GM19238 (cell line): ENCODE measurements around the gene ATP9A.
"Not testable (repeated sequence)": the region's sequence is repeated elsewhere in the genome, so short reads cannot be mapped to it uniquely, and the experiment has no call there.

Source experiments
- DNase-seq: peaks from one replicate; pipeline ENCODE4 v3.0.0; 2011; ENCODE audit warnings: low spot score; ENCODE audit not compliant: insufficient read length

ATP9A gene

DNA sequence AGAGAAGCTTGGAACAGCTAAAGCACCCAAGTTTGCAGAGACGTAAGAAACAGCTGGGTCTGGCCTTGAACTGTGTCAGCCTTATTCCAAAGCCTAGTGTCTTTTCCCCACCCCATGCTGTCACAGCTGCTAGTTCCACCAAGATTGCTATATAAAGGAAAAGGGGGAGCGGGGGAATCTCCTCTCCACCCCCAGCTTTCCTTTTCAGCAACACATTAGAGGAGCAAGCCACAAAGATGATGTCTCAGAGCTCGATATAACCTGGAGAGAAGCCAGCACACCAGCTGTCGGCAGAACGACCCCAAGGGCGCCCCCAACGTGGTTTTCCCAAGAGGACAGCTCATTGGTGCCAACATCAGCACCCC lies 36.5 kb downstream of the ATP9A start:
- no peak for DNase-seq

DNA sequence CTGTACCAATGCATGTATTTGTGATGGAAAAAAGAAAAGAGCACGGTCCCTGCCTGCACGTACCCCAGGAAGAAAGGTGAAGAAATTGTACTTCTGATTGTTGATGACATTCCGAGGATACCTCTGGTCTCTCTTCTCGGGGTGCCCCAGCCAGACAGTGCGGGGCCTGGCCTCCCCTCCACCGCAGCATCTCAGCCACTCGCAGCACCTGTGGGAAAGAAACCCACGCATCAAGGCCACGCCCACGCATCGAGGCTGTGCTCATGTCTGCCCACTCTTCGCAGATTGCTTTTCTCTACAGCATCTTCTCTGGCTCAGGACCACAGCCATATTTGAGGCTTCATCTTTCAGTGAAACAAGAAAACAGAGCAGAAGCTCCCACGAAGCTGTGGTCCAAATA lies 38.4 kb downstream of the ATP9A start:
- DNase-seq: no peak

DNA sequence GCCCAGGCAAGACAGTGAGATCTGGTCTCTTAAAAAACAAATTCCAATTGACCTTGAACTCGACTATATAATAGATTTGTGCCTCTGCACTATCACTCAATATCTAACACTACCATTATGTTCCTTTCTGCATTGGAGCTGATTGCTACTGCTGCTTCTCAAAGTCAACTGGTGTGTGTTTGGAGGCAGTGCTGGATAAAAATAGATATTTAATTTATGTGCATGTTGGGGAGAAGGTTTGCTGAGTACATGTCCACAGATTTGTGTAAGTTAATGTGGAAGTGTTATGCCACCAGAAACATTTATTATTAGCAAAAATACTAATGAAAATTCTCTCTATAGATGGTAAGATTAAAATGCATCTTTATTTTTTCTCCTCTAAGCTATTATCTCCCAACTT lies 39.5 kb downstream of the ATP9A start:
- DNase-seq: no peak

DNA sequence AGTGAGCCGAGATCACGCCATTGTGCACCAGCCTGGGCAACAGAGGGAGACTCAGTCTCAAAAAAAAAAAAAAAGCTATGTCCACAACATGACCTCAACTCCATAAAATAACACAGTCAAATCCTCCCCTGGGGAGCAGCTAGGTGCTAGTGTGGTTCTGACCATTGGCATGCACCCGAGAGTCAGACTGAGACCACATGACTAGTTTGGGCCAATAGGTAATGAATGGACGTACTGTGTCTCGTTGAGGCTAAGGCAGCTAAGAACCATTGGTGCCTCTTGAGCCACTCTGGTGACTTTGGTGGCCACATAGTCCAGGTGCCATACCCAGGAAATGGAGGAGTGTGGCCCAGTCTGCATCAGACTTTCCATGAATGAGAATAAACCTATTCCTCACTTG lies 40.3 kb downstream of the ATP9A start:
- DNase-seq: no peak

DNA sequence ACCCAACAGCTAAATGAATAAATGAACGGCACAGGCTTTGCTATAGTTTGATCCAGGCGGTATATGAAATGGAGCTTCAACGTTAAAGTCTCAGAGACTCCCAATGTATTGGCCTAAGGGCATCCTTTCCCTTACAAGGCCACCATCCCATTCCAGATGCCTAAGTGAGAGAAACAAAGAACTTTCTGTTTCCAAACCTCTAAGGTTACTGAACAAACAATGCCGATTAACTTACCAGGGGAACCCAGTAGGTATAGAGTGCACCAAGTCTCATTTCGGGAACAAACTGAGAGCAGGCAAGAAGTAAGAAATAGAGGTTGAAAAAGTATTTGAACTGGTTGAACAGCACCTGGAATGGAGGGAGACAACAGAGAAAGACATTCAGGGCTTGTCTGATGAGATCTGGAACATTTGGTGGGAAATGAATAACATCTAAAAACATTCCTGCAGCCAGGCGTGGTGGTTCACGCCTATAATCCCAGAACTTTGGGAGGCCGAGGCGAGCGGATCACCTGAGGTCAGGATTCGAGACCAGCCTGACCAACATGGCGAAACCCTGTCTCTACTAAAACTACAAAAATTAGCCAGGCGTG lies 42.5 kb downstream of the ATP9A start:
- no peak for DNase-seq

DNA sequence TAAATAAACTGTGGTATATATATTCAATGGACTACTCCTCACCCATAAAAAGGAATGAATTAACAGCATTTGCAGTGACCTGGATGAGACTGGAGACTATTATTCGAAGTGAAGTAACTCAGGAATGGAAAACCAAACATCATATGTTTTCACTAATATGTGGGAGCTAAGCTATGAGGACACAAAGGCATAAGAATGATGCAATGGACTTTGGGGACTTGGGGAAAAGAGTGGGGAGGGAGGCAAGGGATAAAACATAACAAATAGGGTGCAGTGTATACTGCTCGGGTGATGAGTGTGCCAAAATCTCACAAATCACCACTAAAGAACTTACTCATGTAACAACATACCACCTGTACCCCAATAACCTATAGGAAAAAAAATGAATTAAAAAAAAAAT lies 45.2 kb downstream of the ATP9A start:
- not testable (repeated sequence) for DNase-seq

DNA sequence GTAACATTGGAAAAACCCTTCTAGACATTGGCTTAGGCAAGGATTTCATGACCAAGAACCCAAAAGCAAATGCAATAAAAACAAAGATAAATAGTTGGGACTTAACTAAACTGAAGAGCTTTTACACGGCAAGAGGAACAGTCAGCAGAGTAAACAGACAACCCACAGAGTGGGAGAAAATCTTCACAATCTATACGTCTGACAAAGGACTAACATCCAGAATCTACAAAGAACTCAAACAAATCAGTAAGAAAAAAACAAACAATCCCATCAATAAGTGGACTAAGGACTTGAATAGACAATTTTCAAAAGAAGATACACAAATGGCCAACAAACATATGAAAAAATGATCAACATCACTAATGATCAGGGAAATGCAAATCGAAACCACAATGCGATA lies 45.9 kb downstream of the ATP9A start:
- not testable (repeated sequence) for DNase-seq

DNA sequence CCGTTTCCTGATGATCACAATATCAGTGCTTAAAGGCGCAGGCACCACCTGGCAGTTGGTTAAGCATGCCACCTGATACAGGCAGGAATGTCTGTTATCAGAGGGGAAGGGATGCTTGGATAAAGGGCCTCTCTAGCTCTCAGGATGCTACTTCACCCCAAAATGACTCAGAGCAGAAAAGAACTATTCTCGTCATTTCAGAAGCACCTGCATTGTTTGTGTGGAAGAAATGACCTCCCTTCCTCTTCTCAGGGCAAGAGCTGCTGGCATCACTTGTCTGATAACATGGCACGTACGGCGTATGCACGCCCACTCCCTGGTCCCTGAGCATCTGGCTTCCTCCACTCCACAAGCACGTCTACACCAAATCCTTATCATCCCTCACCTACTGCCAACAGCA lies 47.3 kb downstream of the ATP9A start:
- DNase-seq: no peak

DNA sequence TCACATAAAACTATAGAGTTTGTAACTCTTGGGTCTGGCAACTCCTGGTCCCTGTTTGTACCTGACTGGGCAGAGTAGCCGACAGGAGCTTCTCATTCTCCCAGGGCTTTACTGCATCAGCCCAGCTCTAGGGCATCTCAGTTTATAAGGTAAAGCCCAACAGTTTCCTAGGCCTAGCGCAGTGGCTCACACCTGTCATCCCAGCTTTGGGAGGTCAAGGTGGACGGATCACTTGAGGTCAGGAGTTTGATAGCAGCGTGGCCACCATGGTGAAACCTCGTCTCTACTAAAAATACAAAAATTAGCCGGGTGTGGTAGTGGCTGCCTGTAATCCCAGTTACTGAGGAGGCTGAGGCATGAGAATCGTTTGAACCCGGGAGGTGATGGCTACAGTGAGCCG lies 47.8 kb downstream of the ATP9A start:
- DNase-seq: no peak

DNA sequence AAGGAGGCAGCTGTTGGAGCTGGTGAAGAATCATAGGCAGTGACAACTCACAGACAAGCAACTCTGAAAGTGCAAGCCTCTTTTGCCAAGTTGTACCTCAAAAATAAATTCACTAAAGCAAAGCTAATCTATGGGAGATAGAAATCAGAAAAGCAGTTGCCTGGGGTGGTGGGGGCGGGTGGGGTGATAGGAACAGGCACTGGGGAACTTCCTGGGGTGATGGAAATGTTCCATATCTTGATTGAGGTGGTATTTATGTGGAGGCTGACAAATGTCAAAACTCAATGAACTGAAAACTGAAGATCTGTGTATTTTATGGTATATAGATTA lies 52.4 kb downstream of the ATP9A start:
- DNase-seq: no peak

DNA sequence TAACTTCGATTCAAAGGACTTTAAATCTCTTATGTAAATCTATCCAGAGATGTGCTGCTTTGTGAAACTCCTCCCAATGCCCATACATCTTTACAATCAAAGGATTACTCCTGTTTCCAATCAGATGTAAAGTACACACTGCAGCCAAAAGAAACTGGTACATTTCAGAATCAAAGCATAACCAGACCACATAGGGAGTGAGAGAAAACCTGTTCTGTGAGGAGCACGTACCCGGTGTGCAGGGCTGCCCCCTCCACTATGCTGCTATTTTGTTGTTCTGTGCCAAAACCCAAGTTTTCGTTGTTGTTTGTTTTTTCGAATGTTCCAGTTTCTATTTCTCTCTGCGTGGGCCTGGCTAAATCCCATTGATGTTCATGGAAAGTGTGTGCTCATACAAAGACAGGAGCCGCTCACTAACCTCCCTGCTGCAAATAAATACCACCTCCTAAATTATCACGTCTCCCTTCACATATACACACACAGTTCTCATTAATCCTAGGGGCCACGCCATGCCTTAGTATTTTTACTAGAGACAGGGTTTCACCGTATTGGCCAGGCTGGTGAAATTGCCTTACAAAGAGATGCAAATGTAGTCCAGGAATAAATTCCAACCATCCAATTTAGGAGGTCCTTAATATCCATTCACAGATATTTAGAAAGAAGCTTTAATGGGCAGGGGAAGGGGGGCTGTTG lies 52.9 kb downstream of the ATP9A start:
- DNase-seq: no peak

DNA sequence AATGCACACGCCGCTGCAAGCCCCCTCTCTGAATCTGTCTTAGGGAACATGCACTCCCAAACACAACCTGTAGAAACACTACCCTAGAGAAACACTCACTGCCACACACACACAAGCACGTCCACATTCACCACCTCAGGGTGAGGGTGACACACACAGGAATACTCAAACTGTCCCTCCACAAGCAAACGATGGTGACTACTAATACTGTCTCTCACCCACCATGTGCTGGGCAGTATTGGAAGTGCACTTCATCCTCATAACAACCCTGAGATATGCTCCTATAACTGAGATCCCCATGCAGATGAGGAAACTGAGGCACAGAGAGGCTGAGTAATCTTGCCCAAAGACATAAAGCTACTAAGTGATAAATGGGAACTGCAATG lies 55.0 kb downstream of the ATP9A start:
- no peak for DNase-seq

DNA sequence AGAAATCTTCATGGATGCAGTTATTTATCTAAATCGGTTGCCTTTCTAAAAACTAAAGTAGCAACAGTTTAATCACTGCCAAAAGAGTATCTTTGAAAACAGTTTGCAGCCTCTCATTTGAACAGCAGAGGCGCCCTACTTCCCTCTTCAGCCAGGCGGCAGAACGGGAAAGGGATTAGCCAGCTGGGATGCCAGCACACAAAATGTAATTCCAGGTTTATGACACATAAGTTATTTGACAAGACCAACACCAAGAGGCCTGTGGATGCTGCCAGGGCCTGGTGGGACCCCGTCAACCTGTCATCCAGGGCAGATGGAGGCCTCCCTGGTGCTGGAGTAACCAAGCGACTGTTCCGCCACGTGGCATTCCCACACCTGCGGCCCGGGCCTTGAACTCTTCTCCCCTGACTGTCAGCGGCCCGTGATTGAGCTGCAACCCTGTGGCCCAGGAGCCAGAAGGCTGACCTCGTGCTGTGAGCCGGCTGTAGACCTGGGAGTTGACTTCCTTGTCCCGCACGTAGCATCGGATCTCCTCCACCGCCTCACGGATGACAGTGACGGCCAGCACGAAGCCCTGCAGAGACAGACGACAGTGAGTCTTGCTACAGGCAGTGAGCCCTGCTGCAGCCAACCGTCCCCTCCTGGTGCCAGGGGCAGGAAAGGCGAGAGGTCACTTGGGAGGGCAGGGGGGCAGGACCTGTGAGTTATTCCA lies 55.5 kb downstream of the ATP9A start:
- DNase-seq: no peak

DNA sequence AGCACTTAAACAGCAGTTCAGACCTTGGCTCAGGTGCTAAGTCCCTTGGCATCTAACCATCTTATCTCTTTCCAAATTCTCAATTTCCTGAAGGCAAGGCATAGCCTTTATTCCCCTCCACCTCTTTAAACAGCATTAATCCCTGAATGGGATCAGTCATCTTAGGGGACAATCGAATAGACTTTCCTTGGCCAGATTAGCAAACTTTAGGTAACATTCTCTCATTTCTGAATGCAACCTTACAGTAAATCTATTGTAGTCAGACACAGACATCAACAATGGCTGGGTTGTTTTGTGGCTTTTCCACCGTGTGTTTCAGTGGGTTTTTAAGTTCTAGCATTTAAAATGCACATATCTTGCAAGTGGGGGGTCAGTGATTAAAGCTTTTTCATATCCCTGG lies 56.8 kb downstream of the ATP9A start:
- no peak for DNase-seq

DNA sequence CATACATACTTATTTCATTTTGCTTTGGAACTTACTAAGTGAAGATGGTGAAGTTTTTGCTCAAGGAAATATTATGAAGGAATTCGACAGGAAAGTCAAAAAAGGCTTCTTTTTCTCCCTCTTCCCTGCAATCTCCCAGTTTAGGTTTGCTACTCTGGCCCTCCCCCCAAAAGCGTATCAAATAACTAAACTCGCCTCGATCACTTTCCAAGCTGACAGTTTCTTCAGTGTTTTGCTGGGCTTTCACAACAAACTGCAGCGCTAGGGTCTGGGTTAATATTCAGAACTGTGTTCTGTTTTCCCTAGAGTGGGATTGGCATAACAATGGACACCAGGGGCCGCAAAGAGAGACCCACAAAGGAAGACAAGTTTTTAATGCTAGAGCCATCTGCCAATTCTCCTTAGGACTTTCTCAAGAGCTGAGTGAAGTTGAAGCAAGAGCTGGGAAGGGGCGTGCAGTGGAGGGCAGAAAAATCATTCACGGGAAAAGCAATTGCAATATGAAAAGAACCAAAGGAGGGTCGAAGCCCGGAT lies 57.8 kb downstream of the ATP9A start:
- no peak for DNase-seq

DNA sequence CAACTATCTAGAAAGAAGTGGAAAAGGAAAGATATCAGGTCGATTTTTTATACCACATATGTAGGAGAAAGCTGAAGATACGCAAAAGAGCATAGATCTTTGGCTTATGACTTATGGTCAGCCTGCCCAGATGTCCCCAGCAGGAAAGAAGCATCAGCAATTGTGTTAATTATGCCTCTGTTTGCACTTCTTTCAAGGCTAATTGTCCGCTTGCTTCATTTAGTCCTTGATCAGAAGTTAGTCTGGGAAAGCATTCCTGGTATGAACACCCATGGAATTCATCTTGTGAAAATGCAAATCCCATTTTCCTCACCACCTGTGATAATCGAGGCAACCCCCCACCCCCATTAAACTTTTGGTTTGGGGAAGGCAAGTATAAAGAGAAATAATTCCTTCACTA lies 62.8 kb downstream of the ATP9A start:
- DNase-seq: no peak

DNA sequence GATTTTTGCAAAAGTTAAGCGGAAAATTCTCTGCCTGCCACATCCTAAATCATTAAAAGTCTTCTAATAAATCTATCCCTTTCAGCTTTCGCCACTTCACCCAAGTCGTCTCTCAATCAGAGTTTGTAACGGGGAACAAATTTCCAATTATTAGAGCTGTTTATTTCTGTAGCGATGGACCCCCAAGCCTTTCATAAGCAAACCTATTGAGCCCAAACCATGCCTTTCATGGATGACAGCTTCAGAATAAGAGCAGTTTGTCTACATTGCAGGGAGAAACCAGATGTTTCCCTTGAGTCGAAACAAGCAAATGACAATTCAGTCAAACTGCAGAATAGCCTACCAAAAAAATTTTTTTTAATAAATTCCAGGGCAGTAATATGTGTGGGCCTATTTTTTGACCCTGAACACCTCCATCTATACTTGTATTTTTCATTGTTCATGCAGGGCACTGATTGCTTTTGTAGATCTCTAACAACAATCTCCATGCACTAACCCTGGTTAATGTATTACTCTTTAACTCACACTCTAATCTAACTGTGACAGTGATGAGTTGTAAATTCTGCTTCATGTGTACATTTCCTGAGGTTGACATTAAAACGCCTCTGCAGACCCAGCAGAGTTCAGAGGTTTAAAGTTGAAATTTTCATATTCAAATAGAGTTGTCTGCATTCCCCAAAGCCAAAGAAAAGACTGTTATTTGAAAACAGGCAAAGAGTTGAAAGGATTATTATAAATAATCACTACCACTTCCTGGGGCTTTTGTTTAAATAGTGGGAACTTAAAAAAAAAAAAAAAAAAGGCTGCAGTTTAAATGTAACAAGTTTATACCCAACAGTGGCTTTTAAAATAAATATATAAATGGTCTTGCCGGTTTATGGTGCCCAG lies 64.5 kb downstream of the ATP9A start:
- no peak for DNase-seq

DNA sequence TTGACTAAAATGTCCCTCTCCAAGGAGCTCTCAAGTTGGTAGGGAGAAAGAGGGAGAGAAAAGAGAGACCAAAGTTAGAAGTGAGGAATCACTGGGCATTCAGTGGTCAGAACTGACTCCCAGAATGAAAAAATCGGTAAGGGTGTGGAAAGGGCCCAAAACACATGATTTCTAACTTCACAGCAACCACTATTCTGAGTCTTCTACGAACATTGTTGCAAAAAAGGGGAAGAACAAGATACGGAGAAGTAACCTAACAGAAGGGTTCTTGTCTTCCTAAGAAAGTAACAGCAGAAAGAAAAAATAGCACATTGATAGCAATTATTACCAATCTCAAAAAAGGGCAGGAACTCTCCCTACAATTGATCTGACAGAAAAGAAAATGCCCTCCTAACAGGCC lies 65.6 kb downstream of the ATP9A start:
- no peak for DNase-seq

DNA sequence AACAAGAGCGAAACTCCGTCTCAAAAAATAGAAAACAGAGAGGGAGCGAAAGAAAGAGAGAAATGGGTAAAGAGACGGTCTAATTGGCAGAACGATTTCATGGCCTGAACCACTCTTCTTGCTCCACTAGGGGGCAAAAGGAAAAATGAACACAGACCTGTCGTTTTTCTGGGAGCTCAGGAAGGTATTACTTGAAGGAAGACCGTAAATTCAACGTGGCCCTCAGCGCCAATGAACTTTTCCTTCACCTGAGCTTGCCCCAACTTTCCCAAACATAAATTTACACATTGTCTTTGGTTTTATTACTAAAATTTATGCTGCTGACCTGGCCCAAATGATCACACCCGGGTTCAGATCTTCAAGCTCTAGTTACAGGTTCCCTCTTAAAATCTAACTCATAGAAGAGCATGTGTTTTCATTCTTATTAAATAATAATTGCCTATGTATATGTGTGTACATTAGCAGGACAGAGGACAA lies 67.3 kb downstream of the ATP9A start:
- DNase-seq: no peak

DNA sequence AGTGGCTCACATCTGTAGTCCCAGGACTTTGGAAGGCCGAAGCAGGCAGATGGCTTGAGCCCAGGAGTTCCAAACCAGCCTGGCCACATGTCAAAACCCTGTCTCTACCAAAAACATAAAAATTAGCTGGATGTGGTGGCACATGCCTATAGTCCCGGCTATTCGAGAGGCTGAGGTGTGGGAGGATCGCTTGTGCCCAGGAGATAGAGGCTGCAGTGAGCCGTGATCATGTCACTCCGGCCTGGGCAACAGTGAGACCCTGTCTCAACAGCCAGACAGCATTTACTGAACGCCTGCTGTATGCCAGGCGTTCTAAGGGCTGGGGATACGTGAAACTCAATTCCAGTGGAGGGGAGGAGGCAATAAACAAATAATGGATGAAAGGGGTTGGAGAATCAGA lies 69.9 kb downstream of the ATP9A start:
- DNase-seq: no peak

DNA sequence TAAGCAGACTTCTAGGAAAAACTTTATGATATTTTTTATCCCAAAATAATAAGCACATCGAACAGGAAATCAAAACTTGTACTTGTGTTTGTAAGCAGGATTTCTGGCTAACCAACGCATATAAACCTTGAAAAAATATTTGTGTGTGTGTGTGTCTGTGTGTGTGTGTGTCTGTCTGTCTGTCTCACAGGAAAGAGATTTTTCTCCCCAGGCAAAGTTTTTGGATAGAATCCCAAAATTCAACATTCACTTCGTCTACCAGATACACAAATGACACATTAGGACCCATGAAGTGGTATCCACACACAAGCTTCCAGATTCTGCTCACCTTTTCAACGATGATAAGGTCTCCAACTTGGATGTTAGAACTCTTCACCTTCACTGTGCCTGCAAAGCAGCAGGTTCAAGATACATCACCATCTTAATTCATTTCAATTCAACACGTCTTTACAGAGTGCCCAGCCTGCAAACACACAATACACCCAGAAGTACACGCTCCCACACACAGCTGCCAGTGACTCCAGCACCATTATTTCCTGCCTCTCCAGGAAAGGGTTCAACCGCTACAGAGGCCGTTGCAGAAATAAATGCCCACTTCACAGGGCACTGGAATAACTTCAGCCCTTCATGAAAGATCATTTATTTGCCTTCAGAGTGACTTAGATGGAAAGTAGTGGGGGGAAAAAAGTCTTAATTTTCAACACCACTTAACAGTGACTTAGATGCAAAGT lies 70.9 kb downstream of the ATP9A start:
- DNase-seq: no peak
